Epithelial cell of esophagus (primary cell): ENCODE measurements around the gene KIF4B.

Source experiments
- DNase-seq: peaks from one replicate; pipeline ENCODE4 v3.0.0; 2010; ENCODE audit warnings: low read depth
- H3K4me3 ChIP-seq: 2 replicates; pipeline ENCODE4 v1.5.1; 2011; ENCODE audit warnings: mild to moderate bottlenecking, low read length, control low read depth
- TF ChIP-seq, protein P1 (sequence below): IDR thresholded peaks from 2 replicates; pipeline ENCODE4 v1.5.1; 2011; ENCODE audit warnings: low read depth, mild to moderate bottlenecking, low read length, control low read depth, inconsistent platforms; ENCODE audit not compliant: insufficient read depth; ENCODE audit errors: missing control alignments

The KIF4B gene

DNA sequence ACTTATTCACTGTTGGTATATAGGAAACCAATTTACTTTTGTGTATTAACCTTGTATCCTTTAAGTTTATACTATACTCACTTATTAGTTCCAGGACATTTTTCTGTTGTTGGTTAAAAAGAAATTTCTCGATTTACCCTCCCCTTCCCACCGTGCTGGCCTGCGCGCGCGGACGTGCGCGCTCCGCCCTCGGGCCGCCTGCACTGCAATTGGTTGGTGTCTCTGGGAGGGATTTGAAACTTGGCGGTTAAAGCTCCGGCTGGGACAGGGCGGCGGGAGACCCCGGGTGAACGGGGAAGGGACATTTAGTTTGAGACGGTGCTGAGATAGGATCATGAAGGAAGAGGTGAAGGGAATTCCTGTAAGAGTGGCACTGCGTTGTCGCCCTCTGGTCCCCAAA lies at the start of gene KIF4B:
Gene KIF4B, plus strand, starts transcription at position 230 of the 400 bp plus-strand sequence. Its CDS starts 105 bp downstream, at position 335.
- DNase-seq: no peak
- TF ChIP-seq, protein P1, sequence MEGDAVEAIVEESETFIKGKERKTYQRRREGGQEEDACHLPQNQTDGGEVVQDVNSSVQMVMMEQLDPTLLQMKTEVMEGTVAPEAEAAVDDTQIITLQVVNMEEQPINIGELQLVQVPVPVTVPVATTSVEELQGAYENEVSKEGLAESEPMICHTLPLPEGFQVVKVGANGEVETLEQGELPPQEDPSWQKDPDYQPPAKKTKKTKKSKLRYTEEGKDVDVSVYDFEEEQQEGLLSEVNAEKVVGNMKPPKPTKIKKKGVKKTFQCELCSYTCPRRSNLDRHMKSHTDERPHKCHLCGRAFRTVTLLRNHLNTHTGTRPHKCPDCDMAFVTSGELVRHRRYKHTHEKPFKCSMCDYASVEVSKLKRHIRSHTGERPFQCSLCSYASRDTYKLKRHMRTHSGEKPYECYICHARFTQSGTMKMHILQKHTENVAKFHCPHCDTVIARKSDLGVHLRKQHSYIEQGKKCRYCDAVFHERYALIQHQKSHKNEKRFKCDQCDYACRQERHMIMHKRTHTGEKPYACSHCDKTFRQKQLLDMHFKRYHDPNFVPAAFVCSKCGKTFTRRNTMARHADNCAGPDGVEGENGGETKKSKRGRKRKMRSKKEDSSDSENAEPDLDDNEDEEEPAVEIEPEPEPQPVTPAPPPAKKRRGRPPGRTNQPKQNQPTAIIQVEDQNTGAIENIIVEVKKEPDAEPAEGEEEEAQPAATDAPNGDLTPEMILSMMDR: no peak
- no peak within 1 kb of the TSS for H3K4me3 ChIP-seq

DNA sequence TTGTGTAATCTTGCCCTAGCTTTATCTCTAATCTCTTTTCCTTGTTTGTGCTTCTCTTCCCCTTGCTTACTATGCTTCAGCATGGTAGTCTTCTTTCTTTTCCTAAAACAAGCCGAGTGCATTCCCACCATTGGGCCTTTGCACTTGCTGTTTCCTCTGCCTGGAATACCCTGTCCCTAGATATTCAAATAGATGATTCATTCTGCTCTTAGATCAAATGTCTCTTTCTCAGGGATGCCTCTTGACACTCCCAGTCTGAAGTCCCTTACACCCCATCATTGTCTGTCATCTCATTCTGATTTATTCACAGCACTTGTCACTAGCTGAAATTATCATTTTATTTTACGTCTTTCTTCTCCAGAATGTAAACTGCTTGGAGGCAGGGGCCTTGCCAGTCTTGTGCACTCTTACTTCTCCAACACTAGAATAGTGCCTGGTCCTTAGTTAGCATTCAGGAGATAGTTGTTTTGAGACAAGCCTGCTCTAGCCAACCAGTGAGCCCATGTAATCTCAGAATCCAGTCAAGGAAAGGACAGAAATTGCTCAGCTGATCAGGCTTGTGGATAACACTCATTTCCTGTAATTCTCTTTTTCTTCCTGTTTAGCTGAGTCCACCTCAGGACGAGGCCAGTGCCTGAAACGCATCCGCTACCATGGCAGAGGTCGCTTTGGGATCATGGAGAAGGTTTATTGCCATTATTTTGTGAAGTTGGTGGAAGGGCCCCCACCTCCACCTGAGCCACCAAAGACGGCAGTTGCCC lies 47.3 kb upstream of the KIF4B start:
- TF ChIP-seq, protein P1: no peak
- no peak overlapping the region for H3K4me3 ChIP-seq
- no peak for DNase-seq

- no peak for DNase-seq
- TF ChIP-seq, protein P1: no peak
- no peak overlapping the region for H3K4me3 ChIP-seq
These were observed 46.7 kb upstream of the KIF4B start for GRCh38 chr5:154966874-154967273.

- TF ChIP-seq, protein P1: peak; percentile 57
- DNase-seq: peak; percentile 23
- H3K4me3 ChIP-seq: no peak overlapping the region
These were observed 46.0 kb upstream of the KIF4B start for GRCh38 chr5:154967421-154968024.

GRCh38 chr5:154968953-154969352 lies 44.6 kb upstream of the KIF4B start:
- TF ChIP-seq, protein P1: no peak
- H3K4me3 ChIP-seq: no peak overlapping the region
- DNase-seq: no peak

DNA sequence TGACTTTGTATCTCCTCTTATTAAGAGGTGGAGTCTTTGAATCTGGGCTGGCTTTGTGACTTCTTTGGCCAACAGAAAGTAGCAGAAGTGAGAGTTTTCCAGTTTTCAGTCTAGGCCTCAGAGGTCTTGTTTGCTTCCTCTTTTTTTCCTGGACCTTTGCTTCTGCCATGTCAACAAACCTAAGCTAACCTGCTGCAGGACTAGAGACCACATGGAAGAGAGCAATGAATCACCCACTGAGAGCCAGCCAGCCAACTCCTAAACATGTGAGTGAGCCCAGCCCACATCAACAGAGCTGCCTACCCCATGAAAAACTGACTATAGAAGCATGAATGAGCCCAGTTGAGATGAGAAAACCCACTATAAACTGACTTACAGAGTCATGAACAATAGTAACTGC lies 42.8 kb upstream of the KIF4B start:
- TF ChIP-seq, protein P1: no peak
- peak; percentile 49 for DNase-seq
- no peak overlapping the region for H3K4me3 ChIP-seq

GRCh38 chr5:154971501-154971900 lies 42.1 kb upstream of the KIF4B start:
- H3K4me3 ChIP-seq: no peak overlapping the region
- TF ChIP-seq, protein P1: no peak
- no peak for DNase-seq
